ENCODE data around the gene NXPE4. TPM values are rescaled to one million over a fixed set of nuclear protein-coding genes. Genes with fewer than 3 reads are reported as not detected.
"Not testable (repeated sequence)": the region's sequence is repeated elsewhere in the genome, so short reads cannot be mapped to it uniquely, and the experiment has no call there.

Gene NXPE4
- total RNA-seq, 1 experiment from 2014 or later, result not detected

DNA sequence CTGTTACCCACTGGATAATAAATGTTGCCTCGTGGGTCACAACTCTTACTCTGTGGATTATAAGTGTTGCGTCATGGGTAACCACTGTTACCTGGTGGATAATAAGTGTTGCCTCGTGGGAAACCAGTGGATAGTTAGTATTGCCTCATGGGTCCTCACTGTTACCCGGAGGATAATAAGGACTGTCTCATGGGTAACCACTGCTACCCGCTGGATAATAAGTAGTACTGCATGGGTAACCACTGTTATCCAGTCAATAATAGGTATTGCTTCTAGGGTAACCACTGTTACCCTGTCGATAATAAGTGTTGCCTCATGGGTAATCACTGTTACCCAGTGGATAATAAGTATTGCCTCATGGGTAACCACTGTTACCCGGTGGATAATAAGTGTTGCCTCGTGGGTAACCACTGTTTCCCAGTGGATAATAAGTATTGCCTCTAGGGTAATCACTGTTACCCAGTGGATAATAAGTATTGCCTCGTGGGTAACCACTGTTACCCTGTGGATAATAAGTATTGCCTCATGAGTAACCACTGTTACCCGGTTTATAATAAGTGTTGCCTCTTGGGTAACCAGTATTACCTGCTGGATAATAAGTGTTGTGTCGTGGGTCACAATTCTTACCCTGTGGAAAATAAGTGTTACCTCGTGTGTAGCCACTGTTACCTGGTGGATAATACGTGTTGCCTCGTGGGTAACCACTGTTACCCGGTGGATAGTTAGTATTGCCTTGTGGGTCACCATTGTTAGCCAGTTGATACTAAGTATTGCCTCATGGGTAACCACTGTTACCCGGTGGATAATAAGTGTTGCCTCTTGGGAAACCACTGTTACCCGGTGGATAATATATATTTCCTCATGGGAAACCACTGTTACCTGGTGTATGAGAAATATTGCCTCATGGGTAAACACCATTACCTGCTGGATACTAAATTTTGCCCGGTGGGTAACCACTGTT is 15.7 kb upstream of the NXPE4 start:
- DNase-seq (ENCODE audit: extremely low read depth, low read depth), result no peak

DNA sequence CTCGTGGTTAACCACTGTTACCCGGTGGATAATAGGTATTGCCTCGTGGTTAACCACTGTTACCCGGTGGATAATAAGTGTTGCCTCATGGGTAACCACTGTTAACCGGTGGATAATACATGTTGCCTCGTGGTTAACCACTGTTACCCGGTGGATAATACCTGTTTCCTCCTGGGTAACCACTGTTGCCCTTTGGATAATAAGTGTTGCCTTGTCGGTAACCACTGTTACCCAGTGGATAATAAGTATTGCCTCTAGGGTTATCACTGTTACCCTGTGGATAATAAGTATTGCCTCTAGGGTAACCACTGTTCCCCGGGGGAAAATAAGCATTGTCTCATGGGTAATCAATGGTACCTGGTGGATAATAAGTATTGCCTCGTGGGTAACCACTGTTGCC is 15.0 kb upstream of the NXPE4 start:
- no peak for DNase-seq (ENCODE audit: extremely low read depth, low read depth)

GRCh38 chr11:114609429-114609828 is 13.8 kb upstream of the NXPE4 start:
- DNase-seq (ENCODE audit: extremely low read depth, low read depth), result no peak

- DNase-seq (ENCODE audit: extremely low read depth, low read depth), result not testable (repeated sequence)
These were observed 13.0 kb upstream of the NXPE4 start for GRCh38 chr11:114608605-114609004.

DNA sequence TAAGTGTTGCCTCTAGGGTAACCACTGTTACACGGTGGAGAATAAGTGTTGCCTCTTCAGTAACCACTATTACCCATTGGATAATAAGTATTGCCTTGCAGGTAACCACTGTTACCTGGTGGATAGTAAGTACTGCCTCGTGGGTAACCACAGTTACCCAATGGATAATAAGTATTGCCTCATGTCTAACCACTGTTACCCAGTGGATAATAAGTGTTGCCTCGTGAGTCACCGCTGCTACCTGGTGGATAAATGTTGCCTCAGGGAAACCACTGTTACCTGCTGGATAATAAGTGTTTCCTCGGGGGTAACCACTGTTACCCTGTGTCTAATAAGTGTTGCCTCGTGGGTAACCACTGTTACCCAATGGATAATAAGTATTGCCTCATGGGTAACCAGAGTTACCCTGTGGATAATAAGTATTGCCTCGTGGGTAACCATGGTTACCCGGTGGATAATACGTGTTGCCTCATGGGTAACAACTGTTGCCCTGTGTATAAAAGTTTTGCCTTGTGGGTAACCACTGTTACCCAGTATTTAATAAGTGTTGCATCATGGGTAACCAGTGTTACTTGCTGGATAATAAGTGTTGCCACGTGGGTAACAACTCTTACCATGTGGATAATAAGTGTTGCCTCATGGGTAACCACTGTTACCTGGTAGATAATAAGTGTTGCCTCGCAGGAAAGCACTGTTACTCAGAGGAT is 12.3 kb upstream of the NXPE4 start:
- no peak for DNase-seq (ENCODE audit: extremely low read depth, low read depth)

GRCh38 chr11:114606802-114607075 is 11.2 kb upstream of the NXPE4 start:
- not testable (repeated sequence) for DNase-seq (ENCODE audit: extremely low read depth, low read depth)

GRCh38 chr11:114606003-114606801 is 10.6 kb upstream of the NXPE4 start:
- DNase-seq (ENCODE audit: extremely low read depth, low read depth), result no peak

DNA sequence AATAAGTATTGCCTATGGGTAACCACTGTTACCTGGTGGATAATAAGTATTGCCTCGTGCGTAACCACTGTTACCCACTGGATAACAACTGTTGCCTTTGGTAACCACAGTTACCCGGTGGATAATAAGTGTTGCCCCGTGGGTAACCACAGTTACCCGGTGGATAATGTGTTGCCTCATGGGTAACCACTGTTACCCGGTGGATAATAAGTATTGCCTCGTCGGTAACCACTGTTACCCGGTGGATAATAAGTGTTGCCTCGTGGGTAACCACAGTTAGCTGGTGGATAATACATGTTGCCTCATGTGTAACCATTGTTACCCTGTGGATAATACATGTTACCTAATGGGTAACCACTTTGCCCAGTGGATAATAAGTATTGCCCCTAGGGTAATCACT is 9.8 kb upstream of the NXPE4 start:
- no peak for DNase-seq (ENCODE audit: extremely low read depth, low read depth)

GRCh38 chr11:114604886-114605285 is 9.3 kb upstream of the NXPE4 start:
- no peak for DNase-seq (ENCODE audit: extremely low read depth, low read depth)

GRCh38 chr11:114604179-114604813 is 8.7 kb upstream of the NXPE4 start:
- DNase-seq (ENCODE audit: extremely low read depth, low read depth), result no peak

- DNase-seq (ENCODE audit: extremely low read depth, low read depth), result not testable (repeated sequence)
These were observed 7.6 kb upstream of the NXPE4 start for GRCh38 chr11:114603151-114603550.

- no peak for DNase-seq (ENCODE audit: extremely low read depth, low read depth)
These were observed 2.9 kb upstream of the NXPE4 start for GRCh38 chr11:114598461-114598860.

DNA sequence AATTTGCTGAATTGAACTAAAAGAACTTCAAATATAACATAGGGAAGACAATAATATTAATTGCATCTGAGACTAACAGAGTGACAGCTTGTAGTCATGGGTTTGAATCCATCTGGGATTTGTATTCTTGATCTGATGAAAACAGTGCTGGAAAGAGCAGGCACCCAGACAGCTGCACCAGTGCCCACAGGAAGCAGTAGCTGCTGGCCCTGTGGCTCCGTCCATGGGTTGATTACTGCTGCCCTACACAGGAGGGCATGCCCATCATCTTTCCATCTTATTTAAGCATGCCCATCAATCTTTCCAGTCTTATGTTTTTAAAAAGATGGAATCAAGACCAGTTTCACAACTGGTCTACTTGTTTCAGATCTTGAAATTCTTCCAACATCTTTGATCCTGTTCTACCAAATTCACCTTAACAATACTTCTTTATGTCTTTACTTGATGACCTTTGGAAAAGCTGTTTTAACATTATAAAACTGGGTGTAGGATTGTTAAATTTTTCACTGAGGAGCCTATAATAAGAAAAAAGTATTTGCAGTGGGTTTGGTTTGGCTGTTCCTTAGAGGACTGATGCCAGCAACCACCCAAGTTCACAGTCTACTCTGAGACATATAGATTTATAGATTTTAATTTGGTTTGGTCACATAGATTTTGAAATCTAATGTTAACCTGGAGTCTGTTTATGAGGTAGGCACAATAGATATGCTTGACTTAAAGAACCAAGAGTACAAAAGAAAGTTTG is 761 bp upstream of the NXPE4 start:
- no peak for DNase-seq (ENCODE audit: extremely low read depth, low read depth)

DNA sequence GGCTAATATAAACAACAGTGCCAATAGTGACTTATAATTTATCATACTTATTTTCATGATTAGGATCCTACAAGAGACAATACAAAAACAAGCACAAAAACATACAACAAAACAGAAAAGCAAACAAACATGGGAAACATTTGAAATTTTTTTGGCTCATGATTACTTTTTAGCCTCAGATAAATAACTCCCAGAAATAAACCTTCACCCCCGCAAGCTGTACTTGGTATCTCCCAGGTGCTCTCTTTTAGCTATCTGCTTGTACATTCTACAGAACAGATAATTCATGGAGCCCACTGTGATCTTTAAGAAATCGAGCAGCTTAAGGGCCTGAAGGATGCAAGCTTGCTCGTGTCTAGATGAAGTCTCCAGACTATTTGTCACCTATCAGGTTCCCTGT is 883 bp downstream of the NXPE4 start:
- DNase-seq (ENCODE audit: extremely low read depth, low read depth), result no peak

DNA sequence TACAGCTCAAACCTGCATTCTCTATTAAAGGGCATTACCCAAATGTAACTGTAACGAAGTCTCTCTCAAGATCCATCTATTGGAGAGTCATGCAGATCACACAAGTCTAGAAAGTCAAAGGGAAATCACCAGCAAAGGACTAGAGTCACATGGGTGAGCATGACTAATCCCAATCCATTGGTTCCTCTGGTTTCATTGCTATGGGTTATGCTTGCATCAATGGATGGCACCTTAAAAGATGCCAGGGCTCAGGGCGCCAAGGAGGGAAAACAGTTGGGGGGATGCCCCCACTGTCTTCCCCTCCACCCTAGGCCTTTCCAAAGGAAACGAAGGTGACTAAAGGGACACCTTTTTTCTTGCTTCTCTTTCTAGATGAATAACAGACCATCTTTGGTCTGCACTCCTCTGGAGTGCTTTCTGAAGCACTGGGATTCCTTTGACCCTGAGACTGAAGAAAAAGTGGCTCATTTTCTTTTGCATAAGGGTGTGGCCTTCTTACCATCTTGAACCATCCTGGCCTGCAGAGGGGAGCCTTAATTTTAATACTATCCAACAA is 8.1 kb downstream of the NXPE4 start:
- no peak for DNase-seq (ENCODE audit: extremely low read depth, low read depth)

- DNase-seq (ENCODE audit: extremely low read depth, low read depth), result no peak
These were observed 8.8 kb downstream of the NXPE4 start for GRCh38 chr11:114586797-114587196.

DNA sequence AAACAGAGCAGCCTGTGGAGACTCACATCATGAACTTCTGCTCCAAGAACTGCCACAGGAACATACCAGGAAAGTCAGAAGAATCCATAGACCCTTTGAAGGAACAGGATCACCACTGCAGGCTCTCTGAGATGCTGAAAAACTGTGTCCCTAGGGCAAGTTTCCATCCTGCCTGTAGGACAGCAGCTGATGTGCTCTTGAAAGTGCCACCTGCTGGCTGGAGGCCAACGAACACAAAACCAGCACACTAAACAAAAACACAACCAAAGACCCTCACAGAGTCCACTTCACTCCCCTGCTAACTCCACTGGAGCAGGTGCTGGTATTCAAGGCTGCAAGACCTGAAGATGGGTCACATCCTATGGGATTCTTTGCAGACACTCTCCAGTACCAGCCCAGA is 23.9 kb downstream of the NXPE4 start:
- DNase-seq (ENCODE audit: extremely low read depth, low read depth), result no peak

- DNase-seq (ENCODE audit: extremely low read depth, low read depth), result no peak
These were observed 25.8 kb downstream of the NXPE4 start for GRCh38 chr11:114569801-114570200.

DNA sequence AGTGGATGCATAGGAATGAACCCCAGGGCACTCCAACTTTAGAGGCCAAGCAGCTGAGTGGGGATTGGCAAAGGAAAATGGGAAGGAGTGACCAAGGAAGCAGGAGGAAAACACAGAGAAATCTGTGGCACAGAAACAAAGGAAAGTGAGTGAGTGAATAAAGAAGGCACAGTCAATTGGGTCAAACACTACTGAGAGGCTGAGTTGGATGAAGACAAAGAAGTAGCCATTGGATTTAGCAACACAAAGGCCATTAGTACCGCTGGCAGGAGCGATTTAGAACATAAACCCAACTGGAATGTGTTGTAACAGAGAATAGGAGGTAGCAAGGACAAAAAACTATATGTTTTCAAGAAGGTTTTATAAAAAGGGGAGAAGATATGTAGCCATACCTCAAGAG is 29.3 kb downstream of the NXPE4 start:
- no peak for DNase-seq (ENCODE audit: extremely low read depth, low read depth)

DNA sequence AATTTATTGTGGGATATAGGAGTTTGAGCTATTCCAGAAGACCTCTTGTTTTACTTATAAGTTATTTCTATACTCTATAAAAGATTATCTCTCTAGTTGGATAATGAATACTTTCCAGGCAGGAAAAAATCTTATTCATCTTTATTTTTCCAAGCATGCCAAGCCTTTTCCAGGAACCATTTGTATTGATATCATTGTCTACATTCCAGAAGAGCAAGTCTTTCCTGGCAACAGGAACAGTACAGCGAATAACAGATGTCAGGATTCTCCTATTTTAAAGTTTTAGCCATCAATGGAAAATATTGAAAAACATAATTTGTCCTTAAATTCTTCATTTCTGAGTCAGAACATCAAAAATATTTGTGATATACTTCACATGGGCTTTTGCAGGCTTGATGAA is 30.8 kb downstream of the NXPE4 start:
- no peak for DNase-seq (ENCODE audit: extremely low read depth, low read depth)

Data from NCI-H460 (cell line).